ENCODE data around the gene HAGH.
"Not testable (repeated sequence)": the region's sequence is repeated elsewhere in the genome, so short reads cannot be mapped to it uniquely, and the experiment has no call there.

The HAGH gene

DNA sequence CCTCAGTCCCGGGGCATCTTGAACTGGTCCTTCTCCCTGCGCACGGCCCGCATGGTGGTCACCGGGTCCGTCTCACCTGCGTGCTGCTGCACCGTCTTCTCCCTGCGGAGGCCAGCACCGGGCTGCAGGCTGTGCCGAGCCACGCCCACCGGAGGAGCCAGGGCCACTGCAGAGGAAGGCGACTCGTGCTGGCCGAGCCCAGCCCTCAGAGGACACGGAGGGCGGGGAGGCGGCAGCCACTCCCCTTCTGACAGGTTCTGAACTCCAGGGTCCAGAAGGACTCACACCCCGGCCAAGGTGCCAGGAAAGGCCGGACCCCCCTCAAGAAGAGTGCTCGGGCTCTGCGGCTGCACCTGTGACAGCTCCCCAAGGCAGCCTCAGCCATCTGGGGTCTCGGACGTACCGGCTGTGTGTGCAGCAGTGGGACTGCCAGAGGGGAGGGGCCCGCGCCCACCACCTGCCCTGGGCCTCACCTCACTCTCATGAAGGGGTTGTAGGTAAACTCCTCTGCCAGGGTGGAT lies 17.3 kb downstream of the HAGH start:
- H3K27me3 Mint-ChIP-seq (ENCODE audit: low read depth) = no peaks in the 10 kb centered on the region

GRCh38 chr16:1808691-1809090 lies 17.9 kb downstream of the HAGH start:
- Mint-ChIP-seq H3K36me3 (ENCODE audit: low read depth) (peaks cover 9% of the 10 kb centered on the region), H3K4me3 (no peak overlapping the region), H3K9me3 (no peaks in the 10 kb centered on the region), H3K27me3 (ENCODE audit: low read depth) (no peaks in the 10 kb centered on the region), H3K27ac (no peak overlapping the region), H3K4me1 (ENCODE audit: low read depth) (no peaks in the 10 kb centered on the region)

More for the DNA sequence above, 17.3 kb downstream of the HAGH start:
- Mint-ChIP-seq H3K9me3 (no peaks in the 10 kb centered on the region), H3K4me3 (no peak overlapping the region), H3K36me3 (ENCODE audit: low read depth) (peaks cover 9% of the 10 kb centered on the region), H3K27ac (no peak overlapping the region), H3K4me1 (ENCODE audit: low read depth) (no peaks in the 10 kb centered on the region)

DNA sequence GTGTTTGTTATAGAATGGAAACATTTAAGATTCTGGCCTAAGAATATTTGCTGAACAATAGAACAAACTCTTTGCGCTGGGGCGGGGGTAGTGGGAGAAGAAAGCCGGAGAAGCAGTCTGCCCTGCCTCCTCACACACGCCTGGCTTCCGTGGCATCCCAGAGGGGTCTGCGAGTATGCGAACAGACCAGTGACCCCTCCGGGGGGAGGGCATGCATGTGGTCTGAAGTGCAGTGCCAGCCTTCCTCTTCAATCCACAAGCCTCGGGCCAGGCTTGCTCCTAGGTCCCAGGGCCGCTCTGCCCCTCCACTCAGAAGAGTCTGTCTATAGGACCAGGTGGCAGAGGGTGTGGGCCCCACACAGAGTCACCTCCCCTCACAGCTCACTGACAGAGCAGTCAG lies 19.0 kb downstream of the HAGH start:
- Mint-ChIP-seq H3K4me3 (no peak overlapping the region), H3K27me3 (ENCODE audit: low read depth) (no peaks in the 10 kb centered on the region), H3K27ac (no peak overlapping the region), H3K36me3 (ENCODE audit: low read depth) (peaks cover 3% of the 10 kb centered on the region), H3K4me1 (ENCODE audit: low read depth) (no peaks in the 10 kb centered on the region), H3K9me3 (no peaks in the 10 kb centered on the region)

GRCh38 chr16:1800701-1801100 lies 25.9 kb downstream of the HAGH start:
- Mint-ChIP-seq H3K4me3 (no peak overlapping the region), H3K27ac (no peak overlapping the region), H3K27me3 (ENCODE audit: low read depth) (no peaks in the 10 kb centered on the region), H3K36me3 (ENCODE audit: low read depth) (peaks cover 9% of the 10 kb centered on the region), H3K9me3 (peaks cover 27% of the 10 kb centered on the region), H3K4me1 (ENCODE audit: low read depth) (no peaks in the 10 kb centered on the region)

DNA sequence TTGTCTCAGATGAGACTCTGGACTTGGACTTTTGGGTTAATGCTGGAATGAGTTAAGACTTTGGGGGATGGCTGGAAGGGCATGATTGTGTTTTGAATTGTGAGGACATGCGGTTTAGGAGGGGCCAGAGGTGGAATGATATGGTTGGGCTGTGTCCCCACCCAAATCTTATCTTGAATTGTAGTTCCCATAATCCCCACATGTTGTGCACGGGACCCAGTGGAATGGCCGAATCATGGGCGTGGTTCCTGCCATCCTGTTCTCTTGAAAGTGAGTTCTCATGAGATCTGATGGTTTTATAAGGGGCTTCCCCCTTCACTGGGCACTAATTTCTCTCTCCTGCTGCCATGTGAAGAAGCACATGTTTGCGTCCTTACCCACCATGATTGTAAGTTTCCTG lies 27.4 kb downstream of the HAGH start:
- not testable (repeated sequence) for H3K27me3 Mint-ChIP-seq (ENCODE audit: low read depth)

DNA sequence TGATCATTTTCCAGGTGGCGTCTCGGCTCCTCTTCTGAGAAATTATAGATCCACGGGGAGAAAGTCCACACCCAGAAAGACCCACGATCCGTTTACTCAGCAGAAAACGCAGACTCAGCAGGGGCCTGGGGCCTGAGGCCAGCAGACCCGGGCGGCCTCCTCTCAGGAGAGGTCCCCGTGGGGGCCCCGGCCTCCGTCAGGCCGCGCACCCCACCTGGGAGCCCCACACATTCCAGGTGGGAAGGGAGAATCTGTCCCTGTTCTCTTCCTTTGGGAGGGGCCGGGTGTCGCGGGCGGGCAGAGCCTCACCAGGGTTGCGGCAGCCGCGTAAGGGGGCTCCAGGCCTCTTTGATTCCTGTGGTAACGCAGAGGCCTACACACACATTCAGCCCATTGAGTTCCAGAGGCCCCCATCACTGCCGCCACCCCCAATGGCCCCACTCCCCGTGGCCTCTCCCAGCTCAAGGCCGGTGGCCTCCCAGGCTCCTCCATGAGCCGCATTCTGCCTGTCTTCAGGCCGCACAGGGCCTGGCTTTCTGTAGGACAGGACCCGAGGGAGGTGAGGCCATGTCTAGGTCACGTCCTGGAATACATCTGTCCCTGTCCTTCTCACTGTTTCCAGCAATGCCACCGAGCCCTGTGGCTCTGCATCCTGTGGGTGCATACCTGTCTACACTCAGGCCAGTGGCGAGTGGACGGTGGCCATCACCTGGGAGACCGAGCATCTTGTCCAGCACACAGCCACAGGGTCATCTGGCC lies 31.5 kb downstream of the HAGH start:
- no peak overlapping the region for H3K4me3 Mint-ChIP-seq
- no peaks in the 10 kb centered on the region for H3K4me1 Mint-ChIP-seq (ENCODE audit: low read depth)
- H3K9me3 Mint-ChIP-seq = peaks cover 20% of the 10 kb centered on the region
- no peak overlapping the region for H3K27ac Mint-ChIP-seq
- peaks cover 3% of the 10 kb centered on the region for H3K36me3 Mint-ChIP-seq (ENCODE audit: low read depth)
- H3K27me3 Mint-ChIP-seq (ENCODE audit: low read depth) = no peaks in the 10 kb centered on the region

More for the DNA sequence above, 27.4 kb downstream of the HAGH start:
- not testable (repeated sequence) for H3K27ac Mint-ChIP-seq; H3K36me3 Mint-ChIP-seq (ENCODE audit: low read depth); H3K4me3 Mint-ChIP-seq; H3K4me1 Mint-ChIP-seq (ENCODE audit: low read depth)
- peaks cover 27% of the 10 kb centered on the region for H3K9me3 Mint-ChIP-seq

DNA sequence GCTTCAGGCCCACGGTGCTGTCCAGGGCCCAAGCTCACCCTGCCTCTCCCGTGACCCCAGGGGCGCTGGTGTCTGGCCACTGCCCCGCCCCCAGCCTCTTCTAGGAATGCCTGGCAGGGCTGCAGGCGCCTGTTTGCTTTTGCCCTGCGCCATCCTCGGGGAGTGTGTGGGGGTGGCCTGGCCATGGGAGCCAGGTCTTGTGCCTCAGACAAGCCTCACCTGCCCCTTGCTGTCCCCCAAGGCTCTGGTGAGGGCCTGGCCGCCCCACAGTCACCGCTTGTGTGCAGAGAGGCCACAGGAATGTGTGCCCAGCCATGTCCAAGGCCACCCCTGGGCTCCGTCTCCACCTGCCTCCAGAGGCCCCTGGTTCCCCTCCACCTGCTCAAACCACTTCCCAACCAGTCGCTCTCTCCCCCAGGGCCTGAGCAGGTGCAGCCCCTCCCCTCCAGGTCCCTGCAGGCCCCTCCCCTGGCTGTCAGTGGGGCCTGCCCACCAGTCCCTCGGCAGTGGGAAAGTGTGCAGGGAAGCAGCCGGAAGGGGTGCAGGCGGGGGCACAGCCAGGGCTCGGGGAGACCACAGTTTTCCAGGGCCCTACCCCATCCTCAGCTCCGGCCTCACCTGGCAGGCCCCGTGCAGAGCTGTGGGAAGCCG lies 32.3 kb downstream of the HAGH start:
- H3K27me3 Mint-ChIP-seq (ENCODE audit: low read depth) = no peaks in the 10 kb centered on the region
- H3K36me3 Mint-ChIP-seq (ENCODE audit: low read depth) = peaks cover 3% of the 10 kb centered on the region
- H3K4me3 Mint-ChIP-seq = no peak overlapping the region
- no peak overlapping the region for H3K27ac Mint-ChIP-seq
- H3K9me3 Mint-ChIP-seq = peaks cover 13% of the 10 kb centered on the region
- H3K4me1 Mint-ChIP-seq (ENCODE audit: low read depth) = no peaks in the 10 kb centered on the region

DNA sequence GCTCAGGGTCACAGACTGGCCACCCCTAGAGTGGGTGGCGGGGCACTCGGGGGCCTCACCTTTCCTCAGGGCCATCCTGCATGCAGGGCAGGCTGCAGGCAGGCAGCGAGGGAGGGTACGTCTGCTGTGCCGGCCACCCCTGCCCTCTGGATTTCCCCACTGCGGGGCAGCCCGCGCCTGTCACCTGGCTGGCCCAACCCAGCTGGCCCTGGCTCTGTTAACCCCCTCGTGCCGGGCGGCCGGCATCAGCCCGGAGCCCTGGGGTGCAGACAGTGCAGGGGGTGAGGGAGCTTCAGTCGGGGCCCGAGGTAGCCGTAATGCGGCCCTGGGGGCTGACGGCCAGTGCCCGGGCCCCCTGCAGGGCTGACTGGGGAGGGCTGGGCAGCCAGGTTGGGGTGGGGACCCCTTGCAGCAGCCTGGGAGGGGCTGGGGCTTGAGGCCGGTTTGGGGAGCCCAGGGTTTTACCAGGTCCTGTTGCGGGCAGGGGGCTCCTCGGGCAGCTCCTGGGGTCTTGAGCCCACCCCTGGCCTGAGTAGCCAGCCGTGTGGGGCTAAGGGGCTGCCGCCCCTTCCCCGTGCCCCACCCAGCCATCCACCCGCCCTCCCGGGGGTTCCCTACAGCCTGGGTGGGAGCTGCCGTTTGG lies 32.9 kb downstream of the HAGH start, which contains the start of gene IGFALS:
IGFALS (minus strand) TSS at position 128 of the 643 bp plus-strand sequence; CDS start at position 75, 53 bp downstream.
- Mint-ChIP-seq H3K27ac (no peak within 1 kb of the TSS), H3K36me3 (ENCODE audit: low read depth) (peaks cover 4% of the 10 kb centered on the region), H3K9me3 (peaks cover 8% of the 10 kb centered on the region), H3K27me3 (ENCODE audit: low read depth) (no peaks in the 10 kb centered on the region), H3K4me3 (no peak within 1 kb of the TSS), H3K4me1 (ENCODE audit: low read depth) (no peaks in the 10 kb centered on the region)

DNA sequence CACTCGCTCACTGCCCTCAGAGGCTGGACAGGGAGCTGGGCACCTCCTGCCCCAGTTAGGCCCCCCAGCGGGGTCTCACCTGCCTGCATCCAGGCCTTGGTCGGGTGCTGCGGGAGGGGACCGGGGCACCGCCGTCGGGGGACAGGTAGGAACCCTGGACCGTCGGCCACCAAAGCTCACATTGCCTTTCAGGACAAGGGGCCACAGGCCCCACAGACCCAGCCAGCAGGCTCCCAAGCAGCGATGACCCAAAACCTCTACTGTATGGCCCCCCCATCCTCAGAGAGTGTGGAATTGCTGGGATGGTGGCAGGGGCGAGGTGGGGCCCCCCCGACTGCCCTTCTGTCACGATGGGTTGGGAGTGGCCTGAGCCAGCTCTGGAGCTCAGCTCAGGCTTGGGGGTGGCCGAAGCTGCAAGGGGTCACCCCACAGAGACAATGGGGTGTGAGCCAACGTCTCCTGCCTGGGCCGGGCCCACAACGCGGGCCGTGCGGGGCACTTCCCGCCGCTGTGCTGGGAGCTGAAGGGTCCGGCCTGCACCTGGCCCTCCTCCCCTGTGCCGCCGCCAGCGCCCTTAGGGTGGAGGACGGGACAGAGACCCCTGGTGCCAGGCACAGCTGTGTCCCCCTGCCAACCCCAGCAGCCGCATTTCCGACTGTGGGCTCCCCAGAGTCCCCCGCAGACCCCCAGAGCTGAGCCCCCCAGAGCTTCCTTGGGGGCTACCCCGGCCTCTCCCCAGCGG lies 33.6 kb downstream of the HAGH start:
- Mint-ChIP-seq H3K27ac (no peak overlapping the region), H3K4me3 (no peak overlapping the region)

DNA sequence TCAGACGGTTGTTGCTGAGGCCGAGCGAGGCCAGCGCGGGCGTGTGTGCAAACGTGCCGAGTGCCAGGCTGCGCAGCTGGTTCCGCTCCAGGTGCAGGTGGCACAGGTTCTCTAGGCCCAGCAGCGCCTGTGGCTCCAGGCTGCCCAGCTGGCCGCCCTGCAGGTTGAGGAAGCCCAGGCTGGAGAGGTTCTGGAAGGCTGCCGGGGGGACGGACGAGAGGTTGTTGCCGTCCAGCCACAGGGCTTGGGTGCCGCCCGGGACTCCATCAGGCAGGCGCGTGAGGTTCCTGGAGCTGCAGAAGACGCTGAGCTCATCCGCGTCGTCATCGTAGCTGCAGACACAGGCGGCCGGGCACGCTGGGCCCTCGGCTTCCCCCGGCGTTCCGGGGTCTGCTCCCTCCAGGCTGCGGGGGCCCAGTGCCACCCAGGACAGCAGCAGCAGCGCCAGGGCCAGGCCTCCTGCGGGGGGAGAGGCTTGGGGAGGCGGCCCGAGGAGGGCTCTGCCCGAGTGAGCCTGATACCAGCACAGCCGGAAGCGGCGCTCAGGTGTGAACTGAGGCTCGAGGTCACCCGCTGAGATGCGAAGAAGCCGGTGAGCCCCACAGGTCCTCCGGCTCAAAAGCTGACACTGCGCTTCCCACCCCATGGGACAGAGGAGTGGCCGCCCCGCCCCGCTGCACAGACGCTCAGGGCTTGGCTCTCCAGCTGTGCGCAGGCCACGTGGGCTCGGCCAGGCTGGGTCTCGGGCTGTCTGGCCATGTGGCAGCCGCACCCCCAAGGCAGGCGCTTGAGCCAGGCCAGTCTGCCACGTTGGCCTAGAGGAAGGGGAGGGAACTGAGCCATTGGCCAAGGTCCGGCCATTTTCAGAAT lies 34.4 kb downstream of the HAGH start:
- peaks cover 2% of the 10 kb centered on the region for H3K9me3 Mint-ChIP-seq
- no peak overlapping the region for H3K27ac Mint-ChIP-seq
- H3K4me1 Mint-ChIP-seq (ENCODE audit: low read depth) = no peaks in the 10 kb centered on the region
- peaks cover 4% of the 10 kb centered on the region for H3K36me3 Mint-ChIP-seq (ENCODE audit: low read depth)
- H3K27me3 Mint-ChIP-seq (ENCODE audit: low read depth) = no peaks in the 10 kb centered on the region
- H3K4me3 Mint-ChIP-seq = no peak overlapping the region

More for the DNA sequence above, 33.6 kb downstream of the HAGH start:
- Mint-ChIP-seq H3K4me1 (ENCODE audit: low read depth) (no peaks in the 10 kb centered on the region), H3K36me3 (ENCODE audit: low read depth) (peaks cover 4% of the 10 kb centered on the region), H3K27me3 (ENCODE audit: low read depth) (no peaks in the 10 kb centered on the region), H3K9me3 (peaks cover 8% of the 10 kb centered on the region)

GRCh38 chr16:1791256-1791942 lies 35.2 kb downstream of the HAGH start:
- no peak overlapping the region for H3K4me3 Mint-ChIP-seq
- no peaks in the 10 kb centered on the region for H3K27me3 Mint-ChIP-seq (ENCODE audit: low read depth)
- H3K4me1 Mint-ChIP-seq (ENCODE audit: low read depth) = no peaks in the 10 kb centered on the region
- no peak overlapping the region for H3K27ac Mint-ChIP-seq
- H3K36me3 Mint-ChIP-seq (ENCODE audit: low read depth) = peaks cover 4% of the 10 kb centered on the region
- no peaks in the 10 kb centered on the region for H3K9me3 Mint-ChIP-seq

- Mint-ChIP-seq H3K36me3 (ENCODE audit: low read depth) (peaks cover 4% of the 10 kb centered on the region), H3K4me1 (ENCODE audit: low read depth) (no peaks in the 10 kb centered on the region), H3K4me3 (no peak overlapping the region), H3K9me3 (no peaks in the 10 kb centered on the region), H3K27ac (no peak overlapping the region), H3K27me3 (ENCODE audit: low read depth) (no peaks in the 10 kb centered on the region)
Measured at GRCh38 chr16:1790611-1791255, 35.9 kb downstream of the HAGH start.

GRCh38 chr16:1790261-1790610 lies 36.4 kb downstream of the HAGH start:
- no peak overlapping the region for H3K27ac Mint-ChIP-seq
- H3K4me3 Mint-ChIP-seq = no peak overlapping the region
- H3K4me1 Mint-ChIP-seq (ENCODE audit: low read depth) = no peaks in the 10 kb centered on the region

More at GRCh38 chr16:1790261-1790610, 36.4 kb downstream of the HAGH start:
- H3K9me3 Mint-ChIP-seq = no peaks in the 10 kb centered on the region
- no peaks in the 10 kb centered on the region for H3K27me3 Mint-ChIP-seq (ENCODE audit: low read depth)
- H3K36me3 Mint-ChIP-seq (ENCODE audit: low read depth) = peaks cover 4% of the 10 kb centered on the region

Data from T-helper 1 cell treated with Interleukin-12 subunit alpha and Interleukin-12 subunit beta and Interleukin-4 antibody, amounts not matched to agents 30 μg/mL and 1 μg/mL, for 36 hours (primary cell).